GM19238 (cell line): ENCODE data around the gene C1QL2.

Source experiments
- DNase-seq: peaks from one replicate; pipeline ENCODE4 v3.0.0; 2011; ENCODE audit warnings: low spot score; ENCODE audit not compliant: insufficient read length

The C1QL2 gene

GRCh38 chr2:119158563-119159347 lies at the start of gene C1QL2:
C1QL2 (minus strand) TSS chr2:119158751; CDS start chr2:119158269, 482 bp downstream.
- DNase-seq = no peak

- no peak for DNase-seq
These were observed 48.9 kb upstream of the C1QL2 start for GRCh38 chr2:119207447-119207846.

- no peak for DNase-seq
These were observed 47.6 kb upstream of the C1QL2 start for GRCh38 chr2:119206201-119206600.

- DNase-seq = no peak
These were observed 46.6 kb upstream of the C1QL2 start for GRCh38 chr2:119205001-119205706.

GRCh38 chr2:119204525-119204924 lies 46.0 kb upstream of the C1QL2 start:
- no peak for DNase-seq

GRCh38 chr2:119202610-119203310 lies 44.2 kb upstream of the C1QL2 start:
- DNase-seq = no peak

GRCh38 chr2:119201815-119202214 lies 43.3 kb upstream of the C1QL2 start:
- no peak for DNase-seq

GRCh38 chr2:119198240-119198840 lies 39.8 kb upstream of the C1QL2 start:
- DNase-seq = no peak

- no peak for DNase-seq
These were observed 39.1 kb upstream of the C1QL2 start for GRCh38 chr2:119197529-119198239.

- no peak for DNase-seq
These were observed 38.5 kb upstream of the C1QL2 start for GRCh38 chr2:119197126-119197405.

- DNase-seq = no peak
These were observed 38.0 kb upstream of the C1QL2 start for GRCh38 chr2:119196301-119197125.

GRCh38 chr2:119195887-119196286 lies 37.3 kb upstream of the C1QL2 start:
- no peak for DNase-seq

- no peak for DNase-seq
These were observed 36.5 kb upstream of the C1QL2 start for GRCh38 chr2:119195001-119195400.

- no peak for DNase-seq
These were observed 34.3 kb upstream of the C1QL2 start for GRCh38 chr2:119192893-119193292.

- no peak for DNase-seq
These were observed 32.0 kb upstream of the C1QL2 start for GRCh38 chr2:119190321-119191111.

- no peak for DNase-seq
These were observed 26.0 kb upstream of the C1QL2 start for GRCh38 chr2:119184512-119184911.

GRCh38 chr2:119181791-119182445 lies 23.4 kb upstream of the C1QL2 start:
- DNase-seq = no peak

GRCh38 chr2:119181391-119181790 lies 22.8 kb upstream of the C1QL2 start:
- no peak for DNase-seq

GRCh38 chr2:119180892-119181291 lies 22.3 kb upstream of the C1QL2 start:
- DNase-seq = no peak
